Activated T-cell treated with anti-CD3 and anti-CD28 coated beads, Interleukin-2, amount 50 U/mL, for 1 hour (primary cell): ENCODE measurements around the gene FAIM2.

Experiments used
- DNase-seq: peaks from one replicate; pipeline ENCODE4 v3.0.0-alpha.2; 2020

The FAIM2 gene

GRCh38 chr12:49916129-49916919 is 12.6 kb upstream of the FAIM2 start:
- DNase-seq = no peak

- peak; percentile 3 for DNase-seq
These were observed 8.9 kb upstream of the FAIM2 start for GRCh38 chr12:49912345-49913255.

DNA sequence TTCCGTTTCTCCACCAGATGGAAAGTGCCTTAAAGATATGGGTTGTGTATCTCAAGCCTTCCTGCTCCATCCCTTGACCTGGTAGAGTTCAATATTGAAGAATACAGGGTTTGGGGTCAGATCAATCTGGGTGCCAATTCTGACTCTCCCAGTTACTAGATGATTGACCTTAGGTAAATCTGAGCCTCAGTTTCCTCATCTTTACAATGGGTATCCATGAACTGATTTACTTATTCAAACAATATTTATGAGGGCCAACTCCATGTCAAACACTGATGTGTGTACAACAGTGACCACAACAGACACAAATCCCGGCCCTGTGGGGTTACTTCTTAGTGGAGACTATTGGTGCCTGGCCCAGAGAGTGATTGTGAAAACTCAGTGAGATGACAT is 7.5 kb upstream of the FAIM2 start:
- DNase-seq = no peak

GRCh38 chr12:49910331-49911212 is 6.9 kb upstream of the FAIM2 start:
- DNase-seq = no peak

- no peak for DNase-seq
These were observed 6.1 kb upstream of the FAIM2 start for GRCh38 chr12:49909826-49910225.

GRCh38 chr12:49909356-49909755 is 5.7 kb upstream of the FAIM2 start:
- DNase-seq = no peak

DNA sequence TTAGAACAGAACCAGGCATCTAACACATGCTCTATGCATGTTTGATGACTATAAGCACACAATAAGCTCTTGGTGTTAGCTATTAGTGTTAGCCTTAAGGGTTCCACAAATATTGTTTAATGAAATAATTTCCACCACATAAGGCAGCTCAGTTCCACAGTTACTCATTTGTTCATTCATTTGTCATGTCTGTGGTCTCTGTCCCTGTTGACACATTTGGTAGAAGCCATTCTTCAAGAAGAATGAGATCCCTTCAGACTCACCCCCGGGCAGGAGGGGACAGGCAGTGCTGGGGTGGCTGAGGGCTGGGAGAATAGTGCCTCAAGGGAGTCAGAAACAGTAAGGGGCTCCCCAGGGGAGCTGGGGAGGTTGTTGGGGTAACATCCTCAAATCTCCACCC is 3.7 kb upstream of the FAIM2 start:
- no peak for DNase-seq

DNA sequence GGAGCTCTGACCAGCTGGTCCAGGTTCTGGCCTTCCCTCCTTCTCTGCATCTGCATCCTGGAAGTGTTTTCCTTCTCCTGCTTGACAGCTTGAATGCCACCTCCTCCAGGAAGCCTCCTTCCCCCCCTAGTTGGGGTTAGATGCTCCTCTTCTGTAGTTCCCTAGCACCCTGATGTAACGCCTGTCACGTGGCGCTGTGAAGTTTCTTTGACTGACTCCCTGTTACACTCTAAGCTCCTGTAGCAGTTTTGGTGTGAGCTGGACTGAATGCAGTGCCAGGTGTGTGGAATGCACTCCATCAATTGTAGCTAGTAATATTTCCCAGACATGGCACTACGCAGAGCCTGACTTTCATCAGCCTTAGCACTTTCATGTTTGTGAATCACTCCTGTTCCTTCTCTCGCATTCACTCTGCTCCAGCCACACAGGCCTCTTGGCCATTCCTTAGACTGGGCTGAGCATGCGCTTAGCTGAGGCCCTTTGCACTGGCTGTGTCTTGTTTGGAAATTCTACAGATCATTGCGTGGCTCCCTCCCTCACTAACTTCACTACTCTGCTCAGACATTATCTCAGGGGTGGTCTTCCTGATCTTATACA is 2.1 kb upstream of the FAIM2 start:
- DNase-seq = no peak

- DNase-seq = no peak
These were observed 901 bp upstream of the FAIM2 start for GRCh38 chr12:49904601-49905000.

DNA sequence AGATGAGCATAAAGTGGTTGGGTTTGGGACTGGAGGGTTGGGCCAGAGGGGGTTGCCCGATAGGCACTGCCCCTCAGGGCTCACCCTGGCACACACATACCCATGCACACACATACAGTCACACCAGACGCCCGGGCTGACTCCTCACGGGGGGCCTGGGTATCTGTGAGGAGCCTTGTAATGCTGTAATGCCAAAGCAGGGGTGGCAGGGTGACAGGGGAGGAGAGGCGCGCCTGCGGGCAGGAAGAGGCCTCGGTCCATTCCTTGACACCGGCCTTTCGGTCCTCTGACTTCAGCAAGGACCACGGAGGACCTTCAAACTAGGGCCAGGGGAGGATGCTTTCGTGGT is 375 bp downstream of the FAIM2 start:
- DNase-seq = no peak

GRCh38 chr12:49902399-49903350 is 1.0 kb downstream of the FAIM2 start:
- DNase-seq = no peak

- no peak for DNase-seq
These were observed 1.7 kb downstream of the FAIM2 start for GRCh38 chr12:49901986-49902385.

GRCh38 chr12:49901026-49901425 is 2.7 kb downstream of the FAIM2 start:
- no peak for DNase-seq

DNA sequence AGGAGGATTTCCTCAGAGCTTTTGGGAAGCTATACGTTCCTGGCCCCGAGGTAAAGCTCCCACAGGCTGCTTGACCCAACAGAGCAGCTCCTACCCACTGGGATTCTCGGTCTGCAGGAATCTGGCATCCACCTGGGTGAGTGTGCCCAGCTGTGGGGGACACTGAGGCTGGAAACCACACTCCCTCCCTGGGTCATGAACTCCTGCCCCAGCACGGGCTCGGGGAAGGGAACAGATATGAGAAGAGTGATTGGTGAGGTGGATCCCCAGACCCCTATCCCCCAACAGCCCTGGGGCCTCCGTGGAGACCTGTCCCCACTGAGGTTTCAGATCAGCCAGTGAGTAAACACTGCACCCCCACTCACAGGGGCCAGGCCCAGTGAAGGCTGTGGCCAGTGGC is 3.3 kb downstream of the FAIM2 start:
- DNase-seq = no peak

- DNase-seq = no peak
These were observed 3.8 kb downstream of the FAIM2 start for GRCh38 chr12:49899921-49900320.

DNA sequence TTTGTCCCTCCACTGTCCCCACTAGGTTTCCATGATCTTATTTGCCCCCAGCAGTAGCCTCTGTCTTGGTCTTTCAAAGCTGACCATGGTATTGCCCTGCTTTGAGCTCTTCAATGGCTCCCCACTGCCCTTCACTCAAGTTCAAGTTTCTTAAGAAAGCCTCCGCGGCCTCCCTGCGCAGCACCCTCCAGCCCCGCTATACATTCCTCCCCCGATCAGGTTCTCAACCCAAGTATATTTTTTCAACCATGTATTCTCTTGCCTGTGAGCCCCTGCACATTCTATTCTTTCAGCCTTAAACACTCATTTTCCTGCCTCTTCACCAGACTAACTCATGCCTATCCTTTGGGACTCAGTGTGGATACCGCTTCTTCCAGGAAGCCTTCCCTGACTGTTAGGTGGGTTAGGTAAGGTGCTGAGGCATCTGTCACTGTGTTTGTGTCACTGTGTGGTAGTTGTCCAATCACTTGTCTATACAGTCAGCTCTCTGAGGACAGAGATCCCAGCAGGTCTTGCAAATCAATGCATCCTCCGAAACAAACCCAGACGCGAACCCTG is 4.3 kb downstream of the FAIM2 start:
- no peak for DNase-seq

DNA sequence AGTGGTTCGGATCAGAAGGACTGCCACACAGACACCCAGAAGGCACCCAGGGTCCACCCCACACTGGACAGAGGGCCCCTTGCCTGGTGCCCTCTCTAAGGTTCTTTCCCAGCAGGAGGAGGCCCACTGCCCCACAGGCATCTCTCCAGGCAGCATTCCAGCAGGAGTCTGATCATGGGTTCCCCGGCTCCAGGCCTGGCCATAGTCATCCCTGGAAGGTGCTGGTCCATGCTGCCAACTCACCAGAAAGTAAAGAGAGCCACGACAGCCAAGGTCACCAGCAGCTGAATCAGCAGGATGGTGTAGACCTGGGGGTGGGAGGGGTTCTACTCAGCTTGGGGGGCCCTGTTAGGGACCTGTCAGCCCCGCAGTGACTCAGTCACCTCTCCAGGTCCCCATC is 6.4 kb downstream of the FAIM2 start:
- no peak for DNase-seq

GRCh38 chr12:49895773-49896172 is 7.9 kb downstream of the FAIM2 start:
- DNase-seq = no peak

DNA sequence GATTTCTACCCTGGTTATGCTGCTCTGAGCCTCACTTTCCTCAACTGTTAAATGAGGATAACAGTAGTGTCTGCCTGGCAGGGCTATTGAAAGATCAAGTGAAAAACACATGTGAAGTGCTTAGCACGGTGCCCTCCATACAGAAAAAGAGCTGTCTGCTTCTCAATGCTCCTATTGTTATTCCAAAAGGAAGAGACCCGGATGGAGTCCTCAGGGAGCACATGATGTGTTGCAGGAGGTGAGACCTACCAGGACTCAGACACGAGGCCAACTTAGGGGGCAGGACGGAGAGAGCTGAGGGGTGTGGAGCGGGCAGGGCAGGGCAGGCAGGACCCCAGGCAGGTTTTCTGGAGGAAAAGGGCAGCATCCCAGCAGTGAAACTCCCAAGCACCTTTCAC is 8.9 kb downstream of the FAIM2 start:
- DNase-seq = no peak

GRCh38 chr12:49893753-49894750 is 9.6 kb downstream of the FAIM2 start:
- DNase-seq = no peak
